Measurements from ENCODE around the gene EFL1. TPM values are rescaled to one million over a fixed set of nuclear protein-coding genes. Genes with fewer than 3 reads are reported as not detected.
"Not testable (repeated sequence)": the region's sequence is repeated elsewhere in the genome, so short reads cannot be mapped to it uniquely, and the experiment has no call there.

Gene EFL1
- total and polyA plus RNA-seq, 2 experiments from 2014 or later, result 15.4 to 46.4 TPM

DNA sequence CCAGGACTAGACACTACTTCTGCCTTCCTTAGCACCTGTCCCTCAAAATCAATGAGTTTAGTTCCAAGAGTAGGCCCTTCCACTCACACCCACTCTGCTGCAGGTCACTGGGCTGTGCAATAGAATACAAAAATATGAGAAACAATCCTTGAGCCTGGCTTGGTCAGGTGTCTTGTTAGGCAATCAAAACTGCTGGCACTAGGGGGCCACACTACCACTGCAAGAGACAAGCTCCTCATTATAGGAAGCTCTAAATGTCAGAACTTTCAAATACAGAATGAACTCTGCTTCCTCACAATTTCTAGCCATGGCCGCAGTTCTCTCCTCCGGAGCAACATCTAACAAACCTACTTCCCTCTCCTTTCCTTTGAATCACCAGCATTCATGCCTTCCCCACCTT lies 41.0 kb downstream of the EFL1 start:
- not testable (repeated sequence) for H3K27ac Mint-ChIP-seq; H3K27me3 Mint-ChIP-seq (ENCODE audit: insufficient read depth, low read depth, poor library complexity); H3K27ac ChIP-seq (ENCODE audit: low read depth); H3K9me3 Mint-ChIP-seq; H3K4me3 ChIP-seq; H3K36me3 ChIP-seq (ENCODE audit: insufficient read depth); H3K4me1 Mint-ChIP-seq; H3K4me2 ChIP-seq; H3K27me3 ChIP-seq (ENCODE audit: insufficient read depth); H3K4me3 Mint-ChIP-seq; H4K20me1 ChIP-seq (replicated peaks; ENCODE audit: insufficient read depth); H3K4me1 ChIP-seq (ENCODE audit: insufficient read depth); H2AFZ ChIP-seq; H3K79me2 ChIP-seq (replicated peaks; ENCODE audit: insufficient read depth); H3K9me2 ChIP-seq (ENCODE audit: insufficient read depth); H3K36me3 Mint-ChIP-seq (ENCODE audit: low read depth); H3F3A ChIP-seq (replicated peaks; ENCODE audit: low read depth)
- TF ChIP-seq, protein P1, sequence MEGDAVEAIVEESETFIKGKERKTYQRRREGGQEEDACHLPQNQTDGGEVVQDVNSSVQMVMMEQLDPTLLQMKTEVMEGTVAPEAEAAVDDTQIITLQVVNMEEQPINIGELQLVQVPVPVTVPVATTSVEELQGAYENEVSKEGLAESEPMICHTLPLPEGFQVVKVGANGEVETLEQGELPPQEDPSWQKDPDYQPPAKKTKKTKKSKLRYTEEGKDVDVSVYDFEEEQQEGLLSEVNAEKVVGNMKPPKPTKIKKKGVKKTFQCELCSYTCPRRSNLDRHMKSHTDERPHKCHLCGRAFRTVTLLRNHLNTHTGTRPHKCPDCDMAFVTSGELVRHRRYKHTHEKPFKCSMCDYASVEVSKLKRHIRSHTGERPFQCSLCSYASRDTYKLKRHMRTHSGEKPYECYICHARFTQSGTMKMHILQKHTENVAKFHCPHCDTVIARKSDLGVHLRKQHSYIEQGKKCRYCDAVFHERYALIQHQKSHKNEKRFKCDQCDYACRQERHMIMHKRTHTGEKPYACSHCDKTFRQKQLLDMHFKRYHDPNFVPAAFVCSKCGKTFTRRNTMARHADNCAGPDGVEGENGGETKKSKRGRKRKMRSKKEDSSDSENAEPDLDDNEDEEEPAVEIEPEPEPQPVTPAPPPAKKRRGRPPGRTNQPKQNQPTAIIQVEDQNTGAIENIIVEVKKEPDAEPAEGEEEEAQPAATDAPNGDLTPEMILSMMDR (conservative IDR thresholded peaks at IDR 0.05; ENCODE audit: low read depth in 2 of 2), result peak; percentile 45 to 62
- peak; percentile 62 for ATAC-seq
- DNase-seq (ENCODE audit: low spot score), result peak; percentile 54

DNA sequence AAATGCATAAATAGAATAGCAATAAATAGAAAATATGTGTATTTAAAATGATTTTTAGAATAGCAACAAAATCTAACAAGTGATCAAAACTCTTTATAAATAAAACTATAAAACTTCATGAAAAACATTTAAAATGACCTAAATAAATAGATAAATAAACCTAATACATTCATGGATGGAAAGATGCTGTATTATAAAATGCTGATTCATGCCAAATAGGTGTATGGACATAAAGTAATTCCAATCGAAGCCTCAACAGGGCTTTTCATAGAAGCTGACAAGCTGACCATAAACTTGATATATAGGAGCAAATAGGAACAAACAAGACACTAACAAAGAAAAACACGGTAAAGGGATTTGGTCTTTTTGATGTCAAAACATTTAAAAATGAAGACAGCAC lies 46.4 kb downstream of the EFL1 start:
- not testable (repeated sequence) for H3K9me3 Mint-ChIP-seq; H3K27me3 Mint-ChIP-seq (ENCODE audit: insufficient read depth, low read depth, poor library complexity); H3K4me1 ChIP-seq (ENCODE audit: insufficient read depth); H3K9me2 ChIP-seq (ENCODE audit: insufficient read depth); H3K27me3 ChIP-seq (ENCODE audit: insufficient read depth); H3K4me3 Mint-ChIP-seq; H3K27ac Mint-ChIP-seq; H3F3A ChIP-seq (replicated peaks; ENCODE audit: low read depth); H4K20me1 ChIP-seq (replicated peaks; ENCODE audit: insufficient read depth); H3K4me2 ChIP-seq; H2AFZ ChIP-seq; H3K4me1 Mint-ChIP-seq; H3K36me3 ChIP-seq (ENCODE audit: insufficient read depth); H3K27ac ChIP-seq (ENCODE audit: low read depth); ATAC-seq; DNase-seq (ENCODE audit: low spot score); H3K4me3 ChIP-seq; H3K79me2 ChIP-seq (replicated peaks; ENCODE audit: insufficient read depth)
- peaks cover 12% of the 10 kb centered on the region for H3K36me3 Mint-ChIP-seq (ENCODE audit: low read depth)

DNA sequence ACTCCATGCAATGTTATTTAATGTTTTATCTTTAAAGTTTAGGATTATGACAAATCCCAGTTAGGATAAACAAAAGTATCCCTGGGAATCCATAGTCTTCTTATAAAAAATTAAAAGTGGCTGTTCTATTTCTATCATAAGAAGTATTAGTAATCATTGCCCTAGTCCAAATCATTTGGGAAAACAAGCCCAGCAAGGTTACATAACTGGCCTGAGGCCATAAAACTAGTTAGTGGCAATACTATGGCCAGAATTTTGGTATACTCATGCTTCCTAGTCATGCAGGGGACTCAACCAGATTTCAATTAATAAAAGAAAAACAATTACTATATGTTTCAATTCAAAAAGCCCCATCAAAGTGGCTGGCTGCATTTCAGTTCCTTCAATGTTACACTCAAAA lies 50.3 kb downstream of the EFL1 start:
- not testable (repeated sequence) for H3K9me2 ChIP-seq (ENCODE audit: insufficient read depth); H3K79me2 ChIP-seq (replicated peaks; ENCODE audit: insufficient read depth); H3K27ac Mint-ChIP-seq; H3K4me1 ChIP-seq (ENCODE audit: insufficient read depth); H4K20me1 ChIP-seq (replicated peaks; ENCODE audit: insufficient read depth); H3K9me3 Mint-ChIP-seq; H3K4me3 ChIP-seq; H3F3A ChIP-seq (replicated peaks; ENCODE audit: low read depth); H3K36me3 Mint-ChIP-seq (ENCODE audit: low read depth); DNase-seq (ENCODE audit: low spot score); H3K4me3 Mint-ChIP-seq; ATAC-seq; H3K36me3 ChIP-seq (ENCODE audit: insufficient read depth); H3K27me3 Mint-ChIP-seq (ENCODE audit: insufficient read depth, low read depth, poor library complexity); H2AFZ ChIP-seq; H3K4me2 ChIP-seq; H3K27ac ChIP-seq (ENCODE audit: low read depth); H3K4me1 Mint-ChIP-seq; H3K27me3 ChIP-seq (ENCODE audit: insufficient read depth)

DNA sequence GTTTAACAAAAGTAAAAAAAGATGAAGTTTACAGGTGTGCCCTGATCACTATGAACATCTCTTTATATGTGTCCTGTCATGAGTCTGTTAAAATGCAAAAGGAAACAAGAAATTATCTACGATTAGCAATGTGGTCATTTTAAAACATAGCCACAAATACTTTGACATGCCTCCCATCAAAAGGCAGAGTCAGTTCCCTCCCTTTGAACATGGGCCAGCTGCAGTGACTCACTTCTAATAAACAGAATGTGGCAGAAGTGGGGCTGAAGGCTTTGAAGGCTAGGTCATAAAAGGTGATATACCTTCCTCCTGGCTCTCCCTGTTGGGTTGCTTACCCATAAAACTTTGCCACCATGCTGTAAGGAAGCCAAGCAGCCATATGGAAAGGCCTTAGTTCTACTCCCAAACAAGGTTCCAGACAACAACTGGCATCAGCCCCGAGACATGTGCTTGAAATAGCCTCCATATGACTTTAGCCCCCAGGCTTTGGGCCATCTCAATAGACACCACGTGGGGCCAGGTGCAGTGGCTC lies 52.4 kb downstream of the EFL1 start:
- H3K9me3 Mint-ChIP-seq; H3K36me3 Mint-ChIP-seq (ENCODE audit: low read depth); H3K27me3 ChIP-seq (ENCODE audit: insufficient read depth); H3K4me1 Mint-ChIP-seq; H3K4me3 ChIP-seq; H3K4me2 ChIP-seq; H3K27ac ChIP-seq (ENCODE audit: low read depth); H3K9me2 ChIP-seq (ENCODE audit: insufficient read depth); H3K36me3 ChIP-seq (ENCODE audit: insufficient read depth); H3K27me3 Mint-ChIP-seq (ENCODE audit: insufficient read depth, low read depth, poor library complexity); H4K20me1 ChIP-seq (replicated peaks; ENCODE audit: insufficient read depth); H3K4me1 ChIP-seq (ENCODE audit: insufficient read depth); H3K4me3 Mint-ChIP-seq; H3K79me2 ChIP-seq (replicated peaks; ENCODE audit: insufficient read depth); DNase-seq (ENCODE audit: low spot score); ATAC-seq; H2AFZ ChIP-seq; H3K27ac Mint-ChIP-seq; H3F3A ChIP-seq (replicated peaks; ENCODE audit: low read depth): not testable (repeated sequence)

DNA sequence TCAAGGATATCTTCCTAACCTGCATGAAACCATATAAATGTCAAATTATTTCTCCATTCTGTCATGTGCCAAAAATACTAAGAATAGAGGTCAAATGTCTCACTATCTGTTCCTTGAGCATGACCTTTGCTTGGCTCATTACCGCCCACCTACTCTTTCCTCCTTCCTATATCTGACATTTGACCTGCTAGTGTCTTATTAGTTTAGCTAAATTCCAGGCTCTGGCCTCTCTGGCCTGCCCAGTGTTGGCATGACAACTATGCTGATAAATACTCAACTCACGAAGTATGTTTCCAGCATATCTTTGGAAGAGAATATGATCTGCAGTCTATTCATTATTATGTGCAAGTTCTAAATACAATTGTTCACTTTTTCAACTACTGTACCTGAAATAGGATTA lies 58.0 kb downstream of the EFL1 start:
- not testable (repeated sequence) for H3K79me2 ChIP-seq (replicated peaks; ENCODE audit: insufficient read depth); H3K4me3 Mint-ChIP-seq; H3K9me2 ChIP-seq (ENCODE audit: insufficient read depth); H3K36me3 ChIP-seq (ENCODE audit: insufficient read depth); H3K4me1 ChIP-seq (ENCODE audit: insufficient read depth); H3K4me3 ChIP-seq; H3K27ac Mint-ChIP-seq; H3K36me3 Mint-ChIP-seq (ENCODE audit: low read depth); H4K20me1 ChIP-seq (replicated peaks; ENCODE audit: insufficient read depth); H2AFZ ChIP-seq; H3K4me1 Mint-ChIP-seq; ATAC-seq; H3K9me3 Mint-ChIP-seq; DNase-seq (ENCODE audit: low spot score); H3K27ac ChIP-seq (ENCODE audit: low read depth); H3K4me2 ChIP-seq; H3F3A ChIP-seq (replicated peaks; ENCODE audit: low read depth); H3K27me3 ChIP-seq (ENCODE audit: insufficient read depth); H3K27me3 Mint-ChIP-seq (ENCODE audit: insufficient read depth, low read depth, poor library complexity)

Measured in GM23338 (cell line).